A673 (cell line): ENCODE data around the gene HNRNPA0. TPM values are rescaled to one million over a fixed set of nuclear protein-coding genes. Genes with fewer than 3 reads are reported as not detected.
A peak's percentile ranks its signal among the peaks of the same experiment; 100 is the strongest.

Source experiments
- Bru-seq: library from RNA; stranded (reverse); fragments of 400-500 nt; gene quantifications from one replicate; lab custom pipeline; 2021; lab: Mats Ljungman, UMichigan
- BruChase-seq, 2 experiments: library from RNA; stranded (reverse); fragments of 400-500 nt; gene quantifications; one replicate each; lab custom pipeline; 2021; lab: Mats Ljungman, UMichigan
- BruUV-seq: library from RNA; stranded (reverse); fragments of 400-500 nt; replicated peaks from 2 replicates; lab custom pipeline; 2021; lab: Mats Ljungman, UMichigan
- CTCF ChIA-PET: fragments of 300-600 bp; sonication (Branson Sonifier 250); formaldehyde crosslinking; loops from one replicate; lab custom pipeline; 2022; ENCODE audit warnings: antibody characterized with exemption; lab: Charles Lee
- POLR2A ChIA-PET: fragments of 300-600 bp; sonication (Branson Sonifier 250); formaldehyde crosslinking; loops from one replicate; lab custom pipeline; 2022; ENCODE audit warnings: antibody characterized with exemption; ENCODE audit not compliant: low non-redundant PET; lab: Charles Lee
- DNase-seq: peaks from one replicate; pipeline ENCODE4 v3.0.0-alpha.2; 2015; ENCODE audit warnings: low spot score
- H3K27ac ChIP-seq: fragments of 200-600 bp; sonication (generic); 2 replicates; pipeline ENCODE4 v1.5.1; 2016; ENCODE audit warnings: mixed run types, low read depth, mild to moderate bottlenecking, mixed read lengths, antibody characterized with exemption, low read length; ENCODE audit not compliant: poor library complexity, severe bottlenecking
- H3K27me3 ChIP-seq: fragments of 200-600 bp; sonication (generic); replicated peaks from 2 replicates; pipeline ENCODE4 v1.6.1; 2017; ENCODE audit warnings: mixed run types, low read depth, mild to moderate bottlenecking, mixed read lengths, antibody characterized with exemption, low read length; ENCODE audit not compliant: insufficient read depth, poor library complexity
- H3K36me3 ChIP-seq: fragments of 200-600 bp; sonication (generic); 2 replicates; pipeline ENCODE4 v1.6.1; 2016; ENCODE audit warnings: mixed run types, mild to moderate bottlenecking, mixed read lengths, antibody characterized with exemption, low read length; ENCODE audit not compliant: insufficient read depth, poor library complexity, severe bottlenecking
- H3K4me1 ChIP-seq: fragments of 200-600 bp; sonication (generic); 2 replicates; pipeline ENCODE4 v1.6.1; 2017; ENCODE audit warnings: mixed run types, mild to moderate bottlenecking, mixed read lengths, antibody characterized with exemption, low read length; ENCODE audit not compliant: insufficient read depth, poor library complexity, severe bottlenecking
- H3K4me3 ChIP-seq: fragments of 200-600 bp; sonication (generic); 2 replicates; pipeline ENCODE4 v1.5.1; 2016; ENCODE audit warnings: low read depth, mixed run types, mild to moderate bottlenecking, mixed read lengths, low read length; ENCODE audit not compliant: poor library complexity, severe bottlenecking
- H3K9me3 ChIP-seq: fragments of 200-600 bp; sonication (generic); 2 replicates; pipeline ENCODE4 v1.6.1; 2016; ENCODE audit warnings: mixed run types, low read depth, mild to moderate bottlenecking, mixed read lengths, antibody characterized with exemption, low read length; ENCODE audit not compliant: poor library complexity, severe bottlenecking
- CTCF ChIP-seq: fragments of 300-800, 200-600 bp; sonication (generic); conservative IDR thresholded peaks from 2 replicates; pipeline ENCODE4 v1.5.1; 2017; ENCODE audit warnings: low read depth, mild to moderate bottlenecking, antibody characterized with exemption, low read length, moderate library complexity, mixed read lengths
- EZH2 ChIP-seq: fragments of 200-600 bp; sonication (generic); IDR thresholded peaks from 2 replicates; pipeline ENCODE4 v1.6.1; 2017; ENCODE audit warnings: borderline replicate concordance, low read depth, mild to moderate bottlenecking, mixed read lengths, antibody characterized with exemption, low read length; ENCODE audit not compliant: poor library complexity, severe bottlenecking
- intact Hi-C: fragments of 100-400 bp; cut with micrococcal nuclease; formaldehyde crosslinking; loops from one replicate; pipeline ENCODE4 v1.10.0; 2022; ENCODE audit not compliant: unreplicated experiment
- long read RNA-seq: library from polyadenylated mRNA; stranded (forward); transcript quantifications from one replicate; pipeline ENCODE4 v2.0.0, GENCODE V29; 2022
- total RNA-seq: library from RNA; stranded (reverse); gene quantifications from 2 replicates; pipeline ENCODE4 v1.2.3, GENCODE V29; 2021

The HNRNPA0 gene
- 56.0 and 56.2 TPM in 2 replicates for total RNA-seq
- Bru-seq, nascent RNA: percentile 96 among the genes with signal in this experiment
- percentile 99 among the genes with signal in this experiment for BruChase-seq, experiment 1, labeled RNA remaining after a 2-hour chase
- BruChase-seq, experiment 2, labeled RNA remaining after a 6-hour chase: percentile 99 among the genes with signal in this experiment
- long read RNA-seq, full-length matches to known transcripts: 57 of 57 reads
- long read RNA-seq, partial matches to known transcripts: 0 of 57 reads
- long read RNA-seq, other reads (novel, unspliced or antisense): 0 of 57 reads

- TF ChIP-seq EZH2 (no peak), CTCF (no peak)
- intact Hi-C loops: loop anchor here (10.0 kb wide), 1 partner anchor 280 kb away; the partner anchor contains the start of gene FAM13B
- peak; percentile 97 for DNase-seq
- Histone ChIP-seq H3K4me3 (peak within 1 kb of the TSS; percentile 91), H3K27me3 (peaks cover 6% of the 10 kb centered on the region), H3K9me3 (no peaks in the 10 kb centered on the region), H3K27ac (peak within 1 kb of the TSS; percentile 100), H3K4me1 (peaks cover 13% of the 10 kb centered on the region), H3K36me3 (peaks cover 29% of the 10 kb centered on the region)
- POLR2A ChIA-PET: interaction anchor here (0.6 to 0.8 kb wide), 2 partner anchors 47 to 1200 kb away, joined by 4 to 9 read pairs; no protein-coding TSS in a partner anchor
- CTCF ChIA-PET: no interaction called here
- no TSS peak for BruUV-seq
These were observed at the start of gene HNRNPA0 for GRCh38 chr5:137754188-137754960. Gene HNRNPA0, minus strand, starts transcription at chr5:137754363. Its CDS starts 297 bp downstream, at chr5:137754066.

DNA sequence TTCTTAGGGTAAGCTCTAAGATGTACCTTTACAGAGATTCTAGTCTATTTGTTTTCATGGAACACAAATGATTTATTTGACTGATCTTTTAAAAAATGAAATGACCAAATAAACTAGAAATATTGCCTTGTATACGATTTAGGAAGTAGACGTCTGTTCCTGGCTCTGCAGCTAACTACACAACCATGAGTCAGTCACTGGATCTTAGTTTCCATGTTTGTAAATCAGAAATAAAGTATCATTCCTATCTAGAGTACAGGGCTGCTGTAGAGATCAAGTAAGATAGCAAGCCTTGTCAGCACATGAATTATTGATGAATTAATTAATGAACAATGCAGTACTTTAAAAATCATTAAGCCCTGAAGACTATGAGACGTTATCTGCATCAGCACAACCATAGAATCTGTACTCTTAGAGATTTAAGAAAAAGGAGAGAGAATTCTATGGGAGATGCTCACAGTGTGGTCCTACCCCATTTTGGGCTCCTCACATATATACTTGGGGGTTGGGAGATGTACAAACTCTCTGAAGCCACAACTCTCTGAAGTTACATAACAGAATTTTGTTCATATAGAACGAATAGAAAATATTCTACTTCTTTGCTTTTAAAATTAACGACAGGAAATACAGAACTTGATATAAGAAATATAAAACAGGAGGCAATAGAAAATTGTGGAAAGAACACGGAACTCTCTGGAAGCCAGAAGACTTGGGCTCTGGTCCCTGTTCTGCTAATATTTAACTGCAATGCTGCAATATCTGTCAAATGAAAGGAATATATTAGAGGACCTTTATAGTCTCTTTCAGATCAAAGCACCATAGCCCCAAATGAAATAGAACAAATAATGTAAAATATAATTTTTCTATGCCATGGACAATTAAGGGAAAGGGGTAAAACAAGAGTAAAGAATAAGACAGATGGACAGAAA, 48.4 kb upstream of the HNRNPA0 start:
- no peak for DNase-seq
- H3K9me3 ChIP-seq: no peaks in the 10 kb centered on the region
- H3K4me3 ChIP-seq: no peak overlapping the region
- intact Hi-C loops: no loop called here
- TF ChIP-seq EZH2 (no peak), CTCF (no peak)
- H3K4me1 ChIP-seq: no peaks in the 10 kb centered on the region
- H3K27ac ChIP-seq: no peak overlapping the region
- ChIA-PET POLR2A (no interaction called here), CTCF (no interaction called here)
- H3K36me3 ChIP-seq: no peaks in the 10 kb centered on the region
- no TSS peak for BruUV-seq
- H3K27me3 ChIP-seq: peaks cover 11% of the 10 kb centered on the region
